ENCODE measurements around the gene ZNF225.
"Not testable (repeated sequence)": the region's sequence is repeated elsewhere in the genome, so short reads cannot be mapped to it uniquely, and the experiment has no call there.

ZNF225 gene

GRCh38 chr19:44164327-44164672, 51.1 kb downstream of the ZNF225 start:
- peaks cover 27% of the 10 kb centered on the region for H3K36me3 ChIP-seq (ENCODE audit: control insufficient read depth, insufficient read depth, low read length)
- no peaks in the 10 kb centered on the region for H3K9me3 ChIP-seq (ENCODE audit: control insufficient read depth, insufficient read depth, low read length)
- no peak overlapping the region for H3K27ac ChIP-seq (ENCODE audit: low read depth, low read length)
- peak overlapping the region; percentile 94 for H3K4me3 ChIP-seq (ENCODE audit: low read depth, low read length)
- peaks cover 4% of the 10 kb centered on the region for H3K4me1 ChIP-seq (ENCODE audit: control insufficient read depth, insufficient read depth, low read length)
- H3K9ac ChIP-seq (ENCODE audit: low read depth, low read length) = no peak overlapping the region
- H3K27me3 ChIP-seq (ENCODE audit: control insufficient read depth, insufficient read depth, low read length) = no peaks in the 10 kb centered on the region

GRCh38 chr19:44164673-44165512, 51.7 kb downstream of the ZNF225 start, which contains the start of gene ZNF226:
Gene ZNF226, plus strand, starts transcription at chr19:44165100. Its CDS starts 4,981 bp downstream, at chr19:44170081.
- Histone ChIP-seq H3K4me1 (ENCODE audit: control insufficient read depth, insufficient read depth, low read length) (peaks cover 4% of the 10 kb centered on the region), H3K36me3 (ENCODE audit: control insufficient read depth, insufficient read depth, low read length) (peaks cover 33% of the 10 kb centered on the region), H3K9me3 (ENCODE audit: control insufficient read depth, insufficient read depth, low read length) (no peaks in the 10 kb centered on the region), H3K27me3 (ENCODE audit: control insufficient read depth, insufficient read depth, low read length) (no peaks in the 10 kb centered on the region), H3K27ac (ENCODE audit: low read depth, low read length) (peak within 1 kb of the TSS; percentile 84), H3K4me3 (ENCODE audit: low read depth, low read length) (peak within 1 kb of the TSS; percentile 94), H3K9ac (ENCODE audit: low read depth, low read length) (peak within 1 kb of the TSS; percentile 90)

DNA sequence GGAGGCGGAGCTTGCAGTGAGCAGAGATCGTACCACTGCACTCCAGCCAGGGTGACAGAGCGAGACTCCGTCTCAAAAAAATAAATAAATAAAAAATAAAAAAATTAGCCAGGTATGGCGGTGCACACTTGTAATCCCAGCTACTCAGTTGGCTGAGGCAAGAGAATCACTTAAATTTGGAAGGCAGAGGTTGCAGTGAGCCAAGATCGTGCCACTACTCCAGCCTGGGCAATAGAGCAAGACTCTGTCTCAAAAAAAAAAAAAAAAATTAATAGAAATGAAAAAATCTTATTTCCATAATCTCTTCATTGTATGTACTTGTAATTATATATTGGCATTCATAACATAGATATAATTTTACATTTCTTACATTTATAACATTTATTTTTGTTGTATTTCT, 57.5 kb downstream of the ZNF225 start:
- not testable (repeated sequence) for H3K27me3 ChIP-seq (ENCODE audit: control insufficient read depth, insufficient read depth, low read length); H3K9ac ChIP-seq (ENCODE audit: low read depth, low read length); H3K27ac ChIP-seq (ENCODE audit: low read depth, low read length); H3K4me3 ChIP-seq (ENCODE audit: low read depth, low read length); H3K4me1 ChIP-seq (ENCODE audit: control insufficient read depth, insufficient read depth, low read length)
- Histone ChIP-seq H3K36me3 (ENCODE audit: control insufficient read depth, insufficient read depth, low read length) (peaks cover 87% of the 10 kb centered on the region), H3K9me3 (ENCODE audit: control insufficient read depth, insufficient read depth, low read length) (peaks cover 19% of the 10 kb centered on the region)

DNA sequence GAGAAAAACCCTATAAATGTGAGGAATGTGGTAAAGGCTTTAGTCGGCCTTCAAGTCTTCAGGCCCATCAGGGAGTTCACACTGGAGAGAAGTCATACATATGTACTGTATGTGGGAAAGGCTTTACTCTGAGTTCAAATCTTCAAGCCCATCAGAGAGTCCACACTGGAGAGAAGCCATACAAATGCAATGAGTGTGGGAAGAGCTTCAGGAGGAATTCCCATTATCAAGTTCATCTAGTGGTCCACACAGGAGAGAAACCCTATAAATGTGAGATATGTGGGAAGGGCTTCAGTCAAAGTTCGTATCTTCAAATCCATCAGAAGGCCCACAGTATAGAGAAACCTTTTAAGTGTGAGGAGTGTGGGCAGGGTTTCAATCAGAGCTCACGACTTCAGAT, 63.4 kb downstream of the ZNF225 start:
- Histone ChIP-seq H3K9ac (ENCODE audit: low read depth, low read length) (no peak overlapping the region), H3K27me3 (ENCODE audit: control insufficient read depth, insufficient read depth, low read length) (no peaks in the 10 kb centered on the region), H3K4me1 (ENCODE audit: control insufficient read depth, insufficient read depth, low read length) (no peaks in the 10 kb centered on the region), H3K4me3 (ENCODE audit: low read depth, low read length) (no peak overlapping the region), H3K9me3 (ENCODE audit: control insufficient read depth, insufficient read depth, low read length) (peaks cover 48% of the 10 kb centered on the region), H3K27ac (ENCODE audit: low read depth, low read length) (no peak overlapping the region), H3K36me3 (ENCODE audit: control insufficient read depth, insufficient read depth, low read length) (peaks cover 63% of the 10 kb centered on the region)

- no peaks in the 10 kb centered on the region for H3K27me3 ChIP-seq (ENCODE audit: control insufficient read depth, insufficient read depth, low read length)
- H3K4me1 ChIP-seq (ENCODE audit: control insufficient read depth, insufficient read depth, low read length) = no peaks in the 10 kb centered on the region
- H3K4me3 ChIP-seq (ENCODE audit: low read depth, low read length) = no peak overlapping the region
- H3K27ac ChIP-seq (ENCODE audit: low read depth, low read length) = no peak overlapping the region
- H3K9me3 ChIP-seq (ENCODE audit: control insufficient read depth, insufficient read depth, low read length) = peaks cover 25% of the 10 kb centered on the region
- peaks cover 19% of the 10 kb centered on the region for H3K36me3 ChIP-seq (ENCODE audit: control insufficient read depth, insufficient read depth, low read length)
- no peak overlapping the region for H3K9ac ChIP-seq (ENCODE audit: low read depth, low read length)
Observed at GRCh38 chr19:44180968-44181367, 67.8 kb downstream of the ZNF225 start.

DNA sequence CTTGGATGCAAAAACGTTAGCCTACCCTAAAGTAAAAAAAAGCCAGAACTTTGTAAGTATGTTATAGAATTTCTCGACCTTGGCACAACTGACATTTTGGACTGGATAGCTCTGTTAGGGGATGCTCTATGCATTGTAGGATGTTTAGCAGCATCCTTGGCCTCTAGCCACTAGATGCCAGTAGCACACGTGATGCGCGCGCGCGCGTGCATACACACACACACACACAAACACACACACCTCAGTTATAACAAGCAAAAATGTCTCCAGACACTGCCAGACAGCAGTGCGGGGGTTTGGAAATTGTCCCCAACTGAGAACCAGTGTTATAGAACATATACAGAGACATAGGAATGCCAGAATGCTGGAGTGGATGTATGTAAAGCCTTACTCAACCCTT, 68.9 kb downstream of the ZNF225 start:
- H3K36me3 ChIP-seq (ENCODE audit: control insufficient read depth, insufficient read depth, low read length) = peaks cover 7% of the 10 kb centered on the region
- no peak overlapping the region for H3K27ac ChIP-seq (ENCODE audit: low read depth, low read length)
- H3K4me1 ChIP-seq (ENCODE audit: control insufficient read depth, insufficient read depth, low read length) = no peaks in the 10 kb centered on the region
- H3K27me3 ChIP-seq (ENCODE audit: control insufficient read depth, insufficient read depth, low read length) = no peaks in the 10 kb centered on the region
- no peak overlapping the region for H3K9ac ChIP-seq (ENCODE audit: low read depth, low read length)
- H3K4me3 ChIP-seq (ENCODE audit: low read depth, low read length) = no peak overlapping the region
- peaks cover 13% of the 10 kb centered on the region for H3K9me3 ChIP-seq (ENCODE audit: control insufficient read depth, insufficient read depth, low read length)

All from HUES48 (cell line).